ENCODE results near the gene GORAB.

Gene GORAB

DNA sequence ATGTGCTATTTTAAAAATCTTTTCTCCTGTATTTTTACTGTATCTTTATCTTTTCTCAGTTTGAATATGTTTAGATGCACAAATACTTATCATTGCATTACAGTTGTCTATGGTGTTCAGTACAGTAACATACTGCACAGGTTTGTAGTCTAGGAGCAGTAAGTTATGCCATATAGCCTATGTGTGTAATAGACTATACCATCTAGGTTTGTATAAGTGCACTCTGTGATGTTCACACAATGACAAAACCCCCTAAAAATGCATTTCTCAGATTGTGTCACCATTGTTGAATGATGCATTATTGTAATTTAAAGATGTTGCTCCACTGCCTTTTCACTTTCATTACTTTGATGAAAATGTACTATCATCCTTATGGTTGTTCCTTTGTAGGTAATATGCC, 67.1 kb downstream of the GORAB start:
- CTCF ChIA-PET: no interaction called here
- no peak for DNase-seq (ENCODE audit: low read depth, low spot score)
- TF ChIP-seq, protein P1, sequence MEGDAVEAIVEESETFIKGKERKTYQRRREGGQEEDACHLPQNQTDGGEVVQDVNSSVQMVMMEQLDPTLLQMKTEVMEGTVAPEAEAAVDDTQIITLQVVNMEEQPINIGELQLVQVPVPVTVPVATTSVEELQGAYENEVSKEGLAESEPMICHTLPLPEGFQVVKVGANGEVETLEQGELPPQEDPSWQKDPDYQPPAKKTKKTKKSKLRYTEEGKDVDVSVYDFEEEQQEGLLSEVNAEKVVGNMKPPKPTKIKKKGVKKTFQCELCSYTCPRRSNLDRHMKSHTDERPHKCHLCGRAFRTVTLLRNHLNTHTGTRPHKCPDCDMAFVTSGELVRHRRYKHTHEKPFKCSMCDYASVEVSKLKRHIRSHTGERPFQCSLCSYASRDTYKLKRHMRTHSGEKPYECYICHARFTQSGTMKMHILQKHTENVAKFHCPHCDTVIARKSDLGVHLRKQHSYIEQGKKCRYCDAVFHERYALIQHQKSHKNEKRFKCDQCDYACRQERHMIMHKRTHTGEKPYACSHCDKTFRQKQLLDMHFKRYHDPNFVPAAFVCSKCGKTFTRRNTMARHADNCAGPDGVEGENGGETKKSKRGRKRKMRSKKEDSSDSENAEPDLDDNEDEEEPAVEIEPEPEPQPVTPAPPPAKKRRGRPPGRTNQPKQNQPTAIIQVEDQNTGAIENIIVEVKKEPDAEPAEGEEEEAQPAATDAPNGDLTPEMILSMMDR (IDR thresholded peaks at IDR 0.05; ENCODE audit: insufficient read depth, low read length, missing control alignments): no peak

DNA sequence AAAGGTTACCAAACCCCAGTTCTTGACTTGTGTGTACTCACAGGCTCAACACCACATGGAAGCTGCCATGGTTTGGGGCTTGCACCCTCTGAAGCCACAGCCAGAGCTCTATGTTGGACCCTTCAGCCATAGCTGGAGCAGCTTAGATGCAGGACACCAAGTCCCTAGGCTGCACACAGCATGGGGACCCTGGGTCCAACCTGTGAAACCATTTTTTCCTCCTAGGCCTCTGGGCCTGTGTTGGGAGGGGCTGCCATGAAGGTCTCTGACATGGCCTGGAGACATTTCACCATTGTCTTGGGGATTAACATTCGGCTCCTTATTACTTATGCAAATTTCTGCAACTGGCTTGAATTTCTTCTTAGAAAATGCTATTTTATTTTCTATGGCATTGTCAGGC, 69.9 kb downstream of the GORAB start:
- POLR2A ChIA-PET: no interaction called here
- DNase-seq (ENCODE audit: low read depth, low spot score): no peak
- no peak overlapping the region for H3K4me3 ChIP-seq (ENCODE audit: low read depth, low read length)
- TF ChIP-seq, protein P1 (IDR thresholded peaks at IDR 0.05; ENCODE audit: insufficient read depth, low read length, missing control alignments): no peak
- CTCF ChIA-PET: no interaction called here

More for the DNA sequence above, 67.1 kb downstream of the GORAB start:
- POLR2A ChIA-PET: no interaction called here
- no peak overlapping the region for H3K4me3 ChIP-seq (ENCODE audit: low read depth, low read length)
